Endothelial cell of umbilical vein (primary cell): ENCODE data around the gene SMC3. TPM values are rescaled to one million over a fixed set of nuclear protein-coding genes. Genes with fewer than 3 reads are reported as not detected.

Source experiments
- BruUV-seq: library from RNA; stranded (reverse); fragments of 400-500 nt; replicated peaks from 2 replicates; lab custom pipeline; 2021; lab: Mats Ljungman, UMichigan
- CTCF ChIA-PET: fragments of 300-600, 350-600 bp; sonication (Branson Sonifier 250); formaldehyde crosslinking; loops from one replicate; lab custom pipeline; 2021; ENCODE audit warnings: antibody characterized with exemption, inconsistent platforms; lab: Charles Lee
- POLR2A ChIA-PET: fragments of 300-600, 350-600 bp; sonication (Branson Sonifier 250); formaldehyde crosslinking; loops from one replicate; lab custom pipeline; 2021; ENCODE audit warnings: antibody characterized with exemption, inconsistent platforms; lab: Charles Lee
- DNase-seq: peaks from one replicate; pipeline ENCODE4 v3.0.0-alpha.2; 2011; ENCODE audit warnings: low read depth, low spot score
- FAIRE-seq: peaks from 2 replicates; lab custom pipeline; 2011; peaks lifted over from hg19 to GRCh38; lab: Jason Lieb, UNC
- H2AFZ ChIP-seq: 2 replicates; pipeline ENCODE4 v1.6.0; 2012; ENCODE audit warnings: low read depth, low read length, control low read depth, inconsistent platforms
- H3K27ac ChIP-seq: 2 replicates; pipeline ENCODE4 v1.5.1; 2011; ENCODE audit warnings: low read depth, mild to moderate bottlenecking, control low read depth, low read length, moderate library complexity; ENCODE audit not compliant: insufficient read depth
- H3K27me3 ChIP-seq, 2 experiments: 2 replicates each; pipeline versions ENCODE4 v1.6.0 to v1.6.1; 2011; ENCODE audit warnings: low read length in 2 of 2, mixed read lengths in 1 of 2; ENCODE audit not compliant: control insufficient read depth in 2 of 2, insufficient read depth in 2 of 2
- H3K36me3 ChIP-seq, 2 experiments: 2 replicates in 1 of 2; 3 replicates in 1 of 2; pipeline ENCODE4 v1.5.1; 2011; ENCODE audit warnings: low read length in 2 of 2, mild to moderate bottlenecking in 1 of 2, moderate library complexity in 1 of 2; ENCODE audit not compliant: control insufficient read depth in 2 of 2, insufficient read depth in 2 of 2; ENCODE audit errors: extremely low read depth in 1 of 2
- H3K4me1 ChIP-seq: 3 replicates; pipeline ENCODE4 v1.5.1; 2011; ENCODE audit warnings: mild to moderate bottlenecking, low read length; ENCODE audit not compliant: control insufficient read depth, insufficient read depth; ENCODE audit errors: extremely low read depth
- H3K4me2 ChIP-seq: 2 replicates; pipeline ENCODE4 v1.6.1; 2011; ENCODE audit warnings: low read length, control low read depth, mixed read lengths; ENCODE audit not compliant: insufficient read depth
- H3K4me3 ChIP-seq, 3 experiments: fragments of 200-600 bp in 1 of 3; sonication (generic), shearing (Covaris generic) in 1 of 3; replicated peaks in 1 of 3; 2 replicates each; pipeline ENCODE4 v1.5.1; 2011 to 2016; ENCODE audit warnings: control low read depth in 3 of 3, low read length in 3 of 3, mild to moderate bottlenecking in 2 of 3, inconsistent platforms in 1 of 3, low read depth in 1 of 3, moderate library complexity in 1 of 3; ENCODE audit not compliant: insufficient read depth in 1 of 3
- H3K79me2 ChIP-seq: 2 replicates; pipeline ENCODE4 v1.6.0; 2012; ENCODE audit warnings: low read length, inconsistent platforms; ENCODE audit not compliant: control insufficient read depth, insufficient read depth
- H3K9ac ChIP-seq: replicated peaks from 2 replicates; pipeline ENCODE3; 2011; ENCODE audit warnings: low read length, control low read depth; ENCODE audit not compliant: insufficient read depth; ENCODE audit errors: extremely low read depth
- H3K9me1 ChIP-seq: replicated peaks from 3 replicates; pipeline ENCODE4 v1.6.0; 2011; ENCODE audit warnings: mild to moderate bottlenecking, low read length; ENCODE audit not compliant: control insufficient read depth, insufficient read depth; ENCODE audit errors: extremely low read depth
- H3K9me3 ChIP-seq: replicated peaks from 2 replicates; pipeline ENCODE4 v1.5.1; 2012; ENCODE audit warnings: low read length, inconsistent platforms; ENCODE audit not compliant: control insufficient read depth, insufficient read depth
- H4K20me1 ChIP-seq: replicated peaks from 2 replicates; pipeline ENCODE3; 2011; ENCODE audit warnings: mild to moderate bottlenecking, low read length; ENCODE audit not compliant: control insufficient read depth, insufficient read depth; ENCODE audit errors: extremely low read depth
- EZH2 ChIP-seq: IDR thresholded peaks from 2 replicates; pipeline ENCODE4 v1.6.1; 2012; ENCODE audit warnings: borderline replicate concordance, low read depth, mild to moderate bottlenecking, moderate library complexity, low read length, inconsistent platforms; ENCODE audit not compliant: severe bottlenecking
- FOS ChIP-seq: IDR thresholded peaks from 2 replicates; pipeline ENCODE4 v1.6.1; 2011; ENCODE audit warnings: mild to moderate bottlenecking, low read length, moderate library complexity, borderline replicate concordance; ENCODE audit not compliant: insufficient read depth
- GATA2 ChIP-seq: IDR thresholded peaks from 2 replicates; pipeline ENCODE4 v1.7.0; 2011; ENCODE audit warnings: low read depth, mild to moderate bottlenecking, moderate library complexity, mixed read lengths, low read length; ENCODE audit not compliant: insufficient read length, insufficient read depth
- JUN ChIP-seq: IDR thresholded peaks from 2 replicates; pipeline ENCODE4 v1.6.1; 2011; ENCODE audit warnings: borderline replicate concordance, low read depth; ENCODE audit not compliant: insufficient read length, insufficient read depth
- MAX ChIP-seq: IDR thresholded peaks from 2 replicates; pipeline ENCODE4 v1.6.1; 2011; ENCODE audit not compliant: insufficient read depth, insufficient read length
- POLR2A ChIP-seq: IDR thresholded peaks from 2 replicates; pipeline ENCODE4 v1.6.1; 2012; ENCODE audit warnings: low read depth, mild to moderate bottlenecking, control low read depth, low read length
- POLR2AphosphoS5 ChIP-seq: IDR thresholded peaks from 2 replicates; pipeline ENCODE4 v1.6.1; 2012; ENCODE audit warnings: low read depth, mild to moderate bottlenecking, control low read depth, low read length, moderate library complexity; ENCODE audit not compliant: insufficient read depth
- dilution Hi-C: fragments of 300-500 bp; cut with MboI; formaldehyde crosslinking; loops from one replicate; pipeline ENCODE4 v1.15.0; 2019; ENCODE audit warnings: low sequenced_read_pairs; ENCODE audit not compliant: extremely low pct_ligation_motif_present
- intact Hi-C: fragments of 100-400 bp; cut with micrococcal nuclease; formaldehyde crosslinking; loops from one replicate; pipeline ENCODE4 v1.10.0; 2022
- polyA plus RNA-seq, 4 experiments: library from polyadenylated mRNA; depleted of rRNA in 3 of 4; stranded (reverse) in 3 of 4; unstranded in 1 of 4; fragments of >200 nt; gene quantifications; 2 replicates each; pipeline versions ENCODE4 v1.2.1 to v1.2.3, GENCODE V29; 2011 to 2012; ENCODE audit warnings: missing spikeins in 1 of 4
- total RNA-seq: library from RNA; stranded (reverse); gene quantifications from 2 replicates; pipeline ENCODE4 v1.2.3, GENCODE V29; 2021

SMC3 gene
- total and polyA plus RNA-seq, 2 donors (not counting 3 experiments of a cell fraction or from before 2014, with no cell fraction given), result 5.5 to 44.2 TPM

GRCh38 chr10:110574420-110574819 lies 6.9 kb downstream of the SMC3 start:
- intact Hi-C loops (no loop called here), dilution Hi-C loops (no loop called here)
- Histone ChIP-seq H3K36me3 (peaks cover 4 to 18% of the 10 kb centered on the region in 2 experiments), H3K9me3 (no peaks in the 10 kb centered on the region), H3K27me3 (no peaks in the 10 kb centered on the region), H3K4me1 (peaks cover 13% of the 10 kb centered on the region), H3K27ac (no peak overlapping the region), H3K9me1 (peaks cover 2% of the 10 kb centered on the region), H3K79me2 (peaks cover 65% of the 10 kb centered on the region), H3K4me3 (no peak overlapping the region), H3K4me2 (no peak overlapping the region), H3K9ac (no peak overlapping the region), H4K20me1 (no peaks in the 10 kb centered on the region), H2AFZ (no peak overlapping the region)
- no peak for FAIRE-seq
- DNase-seq, result no peak
- BruUV-seq, result no TSS peak
- POLR2A ChIA-PET, result no interaction called here
- CTCF ChIA-PET, result no interaction called here
- TF ChIP-seq GATA2 (no peak), JUN (no peak), MAX (no peak), POLR2A (no peak), FOS (no peak)

- no peak overlapping the region for H3K9ac ChIP-seq
- H2AFZ ChIP-seq, result no peak overlapping the region
- H3K36me3 ChIP-seq, result peaks cover 5 to 19% of the 10 kb centered on the region in 2 experiments
- H3K4me3 ChIP-seq, result no peak overlapping the region
- dilution Hi-C loops (no loop called here), intact Hi-C loops (no loop called here)
- H3K9me1 ChIP-seq, result peaks cover 2% of the 10 kb centered on the region
- POLR2A ChIA-PET, result no interaction called here
- peak; percentile 15 for FAIRE-seq
- no peaks in the 10 kb centered on the region for H4K20me1 ChIP-seq
- H3K9me3 ChIP-seq, result no peaks in the 10 kb centered on the region
- H3K4me2 ChIP-seq, result no peak overlapping the region
- no TSS peak for BruUV-seq
- CTCF ChIA-PET, result no interaction called here
- TF ChIP-seq POLR2AphosphoS5 (no peak), FOS (peak; percentile 53), MAX (no peak), EZH2 (no peak)
- peak; percentile 66 for DNase-seq
- H3K27ac ChIP-seq, result no peak overlapping the region
- H3K79me2 ChIP-seq, result peaks cover 47% of the 10 kb centered on the region
- H3K27me3 ChIP-seq, result no peaks in the 10 kb centered on the region
- H3K4me1 ChIP-seq, result peaks cover 10% of the 10 kb centered on the region
Observed at GRCh38 chr10:110576220-110576619, 8.7 kb downstream of the SMC3 start.
